ENCODE measurements around the gene NDUFB3.

DNA sequence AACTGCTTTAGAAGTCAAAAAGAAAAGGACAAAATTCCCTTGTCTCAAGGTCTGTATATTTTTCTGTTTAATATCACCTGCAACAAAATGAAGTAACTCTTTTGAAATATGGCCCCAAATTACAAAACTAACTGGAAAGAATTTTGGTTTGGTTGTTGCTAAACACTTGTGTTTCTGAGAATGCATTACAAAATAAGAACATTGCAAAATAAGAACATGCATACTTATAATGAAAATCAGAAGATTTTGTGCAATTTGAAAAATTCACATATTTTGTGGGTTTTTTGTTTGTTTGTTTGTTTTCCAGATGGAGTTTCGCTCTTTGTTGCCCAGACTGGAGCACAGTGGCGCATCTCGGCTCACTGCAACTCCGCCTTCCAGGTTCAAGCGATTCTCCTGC lies 21.8 kb downstream of the NDUFB3 start:
- TF ChIP-seq, protein P1, sequence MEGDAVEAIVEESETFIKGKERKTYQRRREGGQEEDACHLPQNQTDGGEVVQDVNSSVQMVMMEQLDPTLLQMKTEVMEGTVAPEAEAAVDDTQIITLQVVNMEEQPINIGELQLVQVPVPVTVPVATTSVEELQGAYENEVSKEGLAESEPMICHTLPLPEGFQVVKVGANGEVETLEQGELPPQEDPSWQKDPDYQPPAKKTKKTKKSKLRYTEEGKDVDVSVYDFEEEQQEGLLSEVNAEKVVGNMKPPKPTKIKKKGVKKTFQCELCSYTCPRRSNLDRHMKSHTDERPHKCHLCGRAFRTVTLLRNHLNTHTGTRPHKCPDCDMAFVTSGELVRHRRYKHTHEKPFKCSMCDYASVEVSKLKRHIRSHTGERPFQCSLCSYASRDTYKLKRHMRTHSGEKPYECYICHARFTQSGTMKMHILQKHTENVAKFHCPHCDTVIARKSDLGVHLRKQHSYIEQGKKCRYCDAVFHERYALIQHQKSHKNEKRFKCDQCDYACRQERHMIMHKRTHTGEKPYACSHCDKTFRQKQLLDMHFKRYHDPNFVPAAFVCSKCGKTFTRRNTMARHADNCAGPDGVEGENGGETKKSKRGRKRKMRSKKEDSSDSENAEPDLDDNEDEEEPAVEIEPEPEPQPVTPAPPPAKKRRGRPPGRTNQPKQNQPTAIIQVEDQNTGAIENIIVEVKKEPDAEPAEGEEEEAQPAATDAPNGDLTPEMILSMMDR (IDR thresholded peaks at IDR 0.05), result no peak
- TF ChIP-seq POLR2A (IDR thresholded peaks at IDR 0.05) (no peak), POLR2AphosphoS5 (IDR thresholded peaks at IDR 0.05) (peak in 1 of 2 donors; percentile 48), EP300 (IDR thresholded peaks at IDR 0.05) (no peak)
